NCI-H82 treated with DMSO at 0.1 percent for 48 hours (cell line): ENCODE data around the gene LGALS4.
"Not testable (repeated sequence)": the region's sequence is repeated elsewhere in the genome, so short reads cannot be mapped to it uniquely, and the experiment has no call there.

ENCODE experiments used
- DNase-seq: peaks from one replicate; lab custom pipeline; 2025; ENCODE audit not compliant: unreplicated experiment; lab: John Stamatoyannopoulos, UW

LGALS4 gene

DNA sequence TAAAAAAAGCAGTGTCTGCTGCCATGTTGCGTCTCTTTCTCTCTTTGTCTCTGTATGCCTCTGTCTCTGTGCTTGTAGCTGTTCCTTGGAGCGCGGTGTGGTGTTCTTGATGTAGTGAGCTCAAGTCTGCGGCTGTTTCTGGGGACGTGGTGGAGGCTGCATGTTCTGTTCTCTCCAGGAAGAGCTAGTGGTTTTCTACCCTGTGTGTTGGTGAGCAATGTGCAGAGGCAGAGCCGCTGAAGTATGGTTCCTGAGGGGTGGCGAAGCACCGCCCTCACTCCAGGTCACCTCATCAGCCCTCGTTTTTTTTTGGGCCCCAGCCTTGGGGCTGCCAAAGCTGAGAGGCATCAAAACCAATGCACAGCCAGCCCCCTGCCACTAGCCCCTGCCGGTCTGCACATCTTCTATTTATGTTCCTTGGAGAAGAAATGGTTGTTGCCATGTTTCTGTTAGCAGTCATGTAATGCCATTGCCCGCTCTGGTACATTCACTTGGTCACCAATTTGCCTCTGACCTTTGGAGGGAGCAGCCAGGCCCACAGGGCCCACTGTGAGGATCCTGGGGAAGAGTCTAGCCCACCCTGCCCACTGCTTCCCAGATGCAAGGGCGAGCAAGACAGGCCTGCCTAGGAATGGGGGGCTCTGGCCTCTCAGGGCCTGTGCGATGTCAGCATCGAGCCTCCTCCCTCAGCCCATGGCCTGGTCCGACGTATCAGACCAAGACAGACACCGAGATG lies 29.9 kb upstream of the LGALS4 start:
- DNase-seq: no peak

- no peak for DNase-seq
These were observed 29.2 kb upstream of the LGALS4 start for GRCh38 chr19:38841787-38842438.

GRCh38 chr19:38841180-38841766 lies 28.5 kb upstream of the LGALS4 start:
- DNase-seq: no peak

- DNase-seq: no peak
These were observed 27.8 kb upstream of the LGALS4 start for GRCh38 chr19:38840583-38840968.

- DNase-seq: no peak
These were observed 27.3 kb upstream of the LGALS4 start for GRCh38 chr19:38839816-38840582.

DNA sequence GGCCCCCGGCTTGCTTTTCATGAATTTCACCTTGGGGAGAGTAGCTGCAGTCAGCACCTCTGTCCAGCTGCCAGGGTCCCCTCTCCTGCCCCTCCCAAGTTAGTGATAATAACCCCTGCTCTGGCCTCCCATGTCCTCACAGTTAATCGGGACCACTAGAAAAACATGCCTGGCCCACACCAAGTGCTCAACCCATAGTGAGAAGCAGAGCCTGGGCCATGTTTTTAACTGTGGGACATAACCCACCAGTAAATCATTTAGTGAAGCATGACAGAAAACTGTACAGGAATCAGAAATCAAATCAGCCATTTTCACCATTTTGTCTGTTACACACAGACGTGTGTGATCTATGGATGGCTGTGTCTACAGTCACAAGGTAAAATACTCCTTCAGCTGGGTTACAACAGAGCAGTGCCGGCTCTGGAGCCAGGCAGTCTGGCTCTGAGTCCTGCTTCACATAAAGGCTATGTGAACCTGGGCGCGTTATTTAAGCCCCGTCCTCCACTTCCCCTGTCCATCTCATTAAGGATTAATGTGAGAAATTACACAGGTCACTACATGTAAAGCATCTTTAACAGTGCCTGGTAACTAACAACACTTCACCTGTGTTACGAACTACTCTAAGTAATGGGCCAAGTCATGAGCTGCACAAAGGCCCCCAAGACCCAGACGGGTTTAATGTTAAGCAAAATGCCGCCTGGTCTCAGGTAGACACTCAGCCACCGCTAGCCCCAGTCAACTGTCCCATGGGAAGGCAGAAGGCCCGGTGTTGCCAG lies 26.4 kb upstream of the LGALS4 start:
- DNase-seq: no peak

- no peak for DNase-seq
These were observed 25.7 kb upstream of the LGALS4 start for GRCh38 chr19:38838208-38838985.

GRCh38 chr19:38837656-38838121 lies 24.9 kb upstream of the LGALS4 start:
- no peak for DNase-seq

GRCh38 chr19:38836983-38837626 lies 24.4 kb upstream of the LGALS4 start:
- no peak for DNase-seq

DNA sequence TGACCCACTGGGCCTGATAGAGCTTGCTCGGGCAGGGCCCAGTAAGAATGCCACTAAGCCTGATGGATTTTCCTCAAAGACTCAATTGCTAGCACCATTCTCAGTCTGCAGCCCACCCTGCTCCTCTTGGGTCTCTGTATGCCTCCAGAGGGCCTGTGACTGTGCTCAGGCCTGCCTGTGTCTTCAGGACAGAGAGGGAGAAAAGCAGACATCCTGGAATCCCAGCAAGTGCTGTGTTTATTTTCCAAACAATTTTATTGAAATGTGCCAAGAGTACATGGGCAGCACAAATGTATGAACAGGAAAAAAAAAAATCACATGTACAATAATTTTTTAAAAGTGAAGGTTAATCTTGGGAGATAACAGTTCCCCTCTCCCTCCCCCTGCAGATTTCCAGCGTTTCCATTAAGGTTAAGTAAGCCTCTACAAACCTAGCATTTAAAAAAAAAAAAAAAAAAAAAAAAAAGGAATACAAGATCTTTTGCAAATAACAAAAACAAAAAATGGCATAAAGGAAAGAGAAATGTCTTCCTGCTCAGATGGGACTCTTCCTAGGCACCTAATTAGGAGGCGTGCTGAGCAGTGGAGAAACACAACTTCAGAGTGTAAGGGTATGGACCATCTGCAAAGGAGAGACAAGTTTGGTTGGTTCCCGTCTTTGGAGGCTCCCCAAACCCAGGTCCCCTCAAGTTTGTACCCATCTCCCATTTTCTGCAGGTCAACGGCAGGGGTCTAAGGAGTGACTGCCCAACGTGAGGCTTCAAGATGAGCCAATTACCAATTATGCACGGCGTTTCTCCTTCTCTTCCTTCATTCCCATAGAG lies 23.6 kb upstream of the LGALS4 start:
- no peak for DNase-seq

DNA sequence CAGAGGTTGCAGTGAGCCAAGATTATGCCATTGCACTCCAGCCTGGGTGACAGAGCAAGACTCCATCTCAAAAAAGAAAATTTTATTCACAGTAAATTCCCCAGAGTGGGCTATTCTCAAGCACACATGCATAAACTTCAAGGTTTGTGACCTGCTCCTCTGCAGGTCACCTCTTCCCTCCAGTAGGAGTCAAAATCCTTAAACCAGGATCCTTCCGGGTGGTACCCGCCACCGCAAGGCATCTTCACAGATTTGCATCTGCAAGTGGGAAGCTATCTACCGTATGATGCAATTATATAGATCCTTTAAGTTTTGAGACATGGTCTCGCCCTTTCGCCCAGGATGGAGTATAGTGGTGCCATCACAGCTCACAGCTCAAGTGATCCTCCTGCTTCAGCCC lies 21.8 kb upstream of the LGALS4 start:
- no peak for DNase-seq

- DNase-seq: no peak
These were observed 21.4 kb upstream of the LGALS4 start for GRCh38 chr19:38834104-38834490.

DNA sequence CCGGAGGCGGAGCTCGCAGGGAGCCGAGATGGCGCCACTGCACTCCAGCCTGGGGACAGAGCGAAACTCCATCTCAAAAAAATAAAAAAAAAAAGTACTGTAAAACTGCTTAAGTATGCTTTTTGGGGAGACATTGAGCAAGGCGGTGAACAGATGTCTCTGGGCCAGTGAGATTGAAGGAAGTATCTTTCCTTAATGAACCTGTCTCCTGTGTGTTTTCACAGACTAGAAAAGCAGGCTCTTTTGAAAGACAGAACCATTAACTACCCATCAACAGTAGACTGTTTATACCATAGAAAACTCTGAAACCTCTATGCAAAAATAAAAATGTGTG lies 20.3 kb upstream of the LGALS4 start:
- DNase-seq: no peak

DNA sequence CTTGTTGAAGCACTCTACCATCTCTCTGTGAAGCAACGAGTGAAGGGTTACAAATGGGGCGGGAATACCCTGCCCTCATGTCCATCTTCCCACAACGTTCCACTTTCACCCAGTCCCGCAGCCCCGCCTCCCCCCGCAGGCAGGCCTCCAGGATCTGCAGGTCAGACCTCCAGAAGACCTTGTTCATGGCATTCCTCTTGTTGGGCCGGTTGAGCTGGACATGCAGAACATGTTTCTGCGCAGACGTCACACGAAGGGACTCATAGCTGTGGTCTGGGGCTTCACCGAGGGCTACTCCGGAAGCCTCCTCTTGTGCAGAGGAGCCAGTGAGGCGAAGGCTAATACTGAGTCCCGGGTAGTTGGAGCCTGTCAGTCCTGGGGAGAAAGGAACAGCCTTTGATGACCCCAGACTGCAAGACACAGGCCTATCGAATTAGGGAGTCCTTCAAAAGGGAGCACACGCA lies 18.4 kb upstream of the LGALS4 start:
- DNase-seq: no peak

DNA sequence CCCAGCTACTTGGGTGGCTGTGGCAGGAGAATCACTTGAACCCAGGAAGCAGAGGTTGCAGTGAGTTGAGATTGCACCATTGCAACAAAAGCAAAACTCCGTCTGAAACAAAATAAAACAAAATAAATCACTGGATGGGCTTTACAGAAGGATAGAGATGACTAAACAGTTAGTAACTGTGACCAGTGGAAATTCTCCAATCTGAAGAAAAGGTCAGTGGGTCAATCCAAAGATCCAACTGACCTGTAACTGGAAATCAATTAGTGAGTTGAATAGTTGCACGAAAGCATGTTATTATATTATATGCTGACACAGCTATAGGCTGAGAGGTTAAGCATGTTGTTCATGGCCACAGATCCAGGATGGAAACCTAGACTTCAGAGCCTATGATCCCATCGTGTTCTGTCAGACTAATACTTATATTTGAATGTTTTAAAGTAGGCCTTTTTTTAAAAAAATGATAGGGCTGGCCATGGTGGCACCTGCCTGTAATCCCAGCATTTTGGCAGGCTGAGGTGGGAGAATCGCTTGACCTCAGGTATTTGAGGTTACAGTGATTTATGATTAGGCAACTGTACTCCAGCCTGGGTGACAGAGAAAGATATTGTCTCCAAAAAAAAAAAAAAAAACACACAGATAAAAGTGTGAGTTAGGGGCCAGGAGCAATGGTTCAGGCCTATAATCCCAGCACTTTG lies 17.4 kb upstream of the LGALS4 start:
- DNase-seq: no peak

GRCh38 chr19:38829203-38829602 lies 16.5 kb upstream of the LGALS4 start:
- not testable (repeated sequence) for DNase-seq

GRCh38 chr19:38826856-38827551 lies 14.3 kb upstream of the LGALS4 start:
- DNase-seq: no peak

DNA sequence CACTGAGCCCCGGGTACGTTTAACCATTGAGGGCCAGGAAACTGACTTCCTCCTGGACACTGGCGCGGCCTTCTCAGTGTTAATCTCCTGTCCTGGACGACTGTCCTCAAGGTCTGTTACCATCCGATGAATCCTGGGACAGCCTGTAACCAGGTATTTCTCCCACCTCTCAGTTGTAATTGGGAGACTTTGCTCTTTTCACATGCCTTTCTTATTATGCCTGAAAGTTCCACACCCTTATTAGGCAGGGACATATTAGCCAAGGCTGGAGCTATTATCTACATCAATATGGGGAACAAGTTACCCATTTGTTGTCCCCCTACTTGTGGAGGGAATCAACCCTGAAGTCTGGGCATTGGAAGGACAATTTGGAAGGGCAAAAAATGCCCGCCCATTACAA lies 13.2 kb upstream of the LGALS4 start:
- not testable (repeated sequence) for DNase-seq
